ENCODE results near the gene BANP.

GRCh38 chr16:88117476-88117868, 166.2 kb downstream of the BANP start:
- TF ChIP-seq POLR2AphosphoS5 (IDR thresholded peaks at IDR 0.05; ENCODE audit: low read depth, low read length) (no peak), POLR2A (IDR thresholded peaks at IDR 0.05; ENCODE audit: low read depth, low read length) (no peak), TAF1 (IDR thresholded peaks at IDR 0.05; ENCODE audit: low read depth, low read length) (no peak), PAX5 (IDR thresholded peaks at IDR 0.05; ENCODE audit: insufficient read depth, low read length, severe bottlenecking) (no peak)
